Neural progenitor cell (in vitro differentiated cells): ENCODE results near the gene ATP6V0C. TPM values are rescaled to one million over a fixed set of nuclear protein-coding genes. Genes with fewer than 3 reads are reported as not detected.
A peak's percentile ranks its signal among the peaks of the same experiment; 100 is the strongest.

Source experiments
- DNase-seq: peaks from one replicate; pipeline ENCODE4 v3.0.0-alpha.2; 2016; ENCODE audit warnings: low spot score
- H2AFZ ChIP-seq: fragments of 200-600 bp; sonication (generic); replicated peaks from 2 replicates; pipeline ENCODE4 v1.6.1; 2016; ENCODE audit warnings: antibody characterized with exemption
- H3F3A ChIP-seq: fragments of 200-600 bp; sonication (generic); 2 replicates; pipeline ENCODE4 v1.6.1; 2016; ENCODE audit warnings: antibody characterized with exemption, low read depth
- H3K27ac ChIP-seq: fragments of 200-600 bp; sonication (generic); 2 replicates; pipeline ENCODE4 v1.5.1; 2016; ENCODE audit warnings: mild to moderate bottlenecking
- H3K27me3 ChIP-seq: fragments of 200-600 bp; sonication (generic); 2 replicates; pipeline ENCODE4 v1.6.1; 2016; ENCODE audit warnings: mild to moderate bottlenecking, moderate library complexity
- H3K36me3 ChIP-seq: fragments of 200-600 bp; sonication (generic); 2 replicates; pipeline ENCODE4 v1.5.1; 2016
- H3K4me1 ChIP-seq: fragments of 200-600 bp; sonication (generic); 2 replicates; pipeline ENCODE4 v1.6.1; 2016; ENCODE audit warnings: mixed run types
- H3K4me2 ChIP-seq: fragments of 200-600 bp; sonication (generic); 2 replicates; pipeline ENCODE4 v1.6.1; 2016
- H3K4me3 ChIP-seq: fragments of 200-600 bp; sonication (generic); 2 replicates; pipeline ENCODE4 v1.5.1; 2016
- H3K79me2 ChIP-seq: fragments of 200-600 bp; sonication (generic); 2 replicates; pipeline ENCODE4 v1.6.1; 2016; ENCODE audit warnings: low read depth
- H3K9ac ChIP-seq: fragments of 200-600 bp; sonication (generic); 2 replicates; pipeline ENCODE4 v1.6.1; 2016
- H3K9me3 ChIP-seq: fragments of 200-600 bp; sonication (generic); 2 replicates; pipeline ENCODE4 v1.5.1; 2016; ENCODE audit warnings: low read depth
- H4K20me1 ChIP-seq: fragments of 200-600 bp; sonication (generic); 2 replicates; pipeline ENCODE4 v1.6.1; 2016; ENCODE audit warnings: low read depth
- H3K27ac Mint-ChIP-seq: 3 replicates; pipeline ENCODE4 v1.8.0; 2021; ENCODE audit warnings: mixed read lengths
- H3K27me3 Mint-ChIP-seq: 2 replicates; pipeline ENCODE4 v1.8.0; 2022; ENCODE audit warnings: low read depth, mild to moderate bottlenecking, inconsistent platforms, moderate library complexity, mixed read lengths; ENCODE audit not compliant: insufficient read depth
- H3K36me3 Mint-ChIP-seq: 3 replicates; pipeline ENCODE4 v1.8.0; 2021; ENCODE audit warnings: mixed read lengths
- H3K4me1 Mint-ChIP-seq: 3 replicates; pipeline ENCODE4 v1.8.0; 2021; ENCODE audit warnings: mixed read lengths
- H3K4me3 Mint-ChIP-seq: 3 replicates; pipeline ENCODE4 v1.8.0; 2021; ENCODE audit warnings: mild to moderate bottlenecking, moderate library complexity, mixed read lengths
- H3K9me3 Mint-ChIP-seq: 3 replicates; pipeline ENCODE4 v1.8.0; 2020; ENCODE audit warnings: mixed read lengths
- CTCF ChIP-seq: fragments of 200-600 bp; sonication (generic); IDR thresholded peaks from 2 replicates; pipeline ENCODE4 v1.5.1; 2017; ENCODE audit warnings: antibody characterized with exemption, mild to moderate bottlenecking
- EZH2 ChIP-seq: fragments of 200-600 bp; sonication (generic); IDR thresholded peaks from 2 replicates; pipeline ENCODE4 v1.6.1; 2017; ENCODE audit warnings: antibody characterized with exemption, mild to moderate bottlenecking, moderate library complexity
- EZH2phosphoT487 ChIP-seq: fragments of 200-600 bp; sonication (generic); IDR thresholded peaks from 2 replicates; pipeline ENCODE4 v1.6.1; 2017; ENCODE audit warnings: antibody characterized with exemption
- total RNA-seq: library from RNA; depleted of rRNA; stranded (reverse); fragments of >200 nt; gene quantifications from 2 replicates; pipeline ENCODE4 v1.2.3, GENCODE V29; 2015; ENCODE audit warnings: low replicate concordance

The ATP6V0C gene
- total RNA-seq, 1 donor from 2014 or later = 11.6 TPM

GRCh38 chr16:2473999-2474876 lies 39.5 kb upstream of the ATP6V0C start:
- Histone ChIP-seq H3K4me2 (peak overlapping the region; percentile 98), H3K9me3 (no peaks in the 10 kb centered on the region), H3K9ac (peak overlapping the region; percentile 65), H4K20me1 (peaks cover 41% of the 10 kb centered on the region), H3K4me1 (peaks cover 34% of the 10 kb centered on the region), H3K27ac (no peak overlapping the region), H3K36me3 (no peaks in the 10 kb centered on the region), H3F3A (peaks cover 40% of the 10 kb centered on the region), H3K79me2 (peaks cover 10% of the 10 kb centered on the region), H3K4me3 (peak overlapping the region; percentile 97), H2AFZ (peak overlapping the region; percentile 27), H3K27me3 (peaks cover 59% of the 10 kb centered on the region)
- Mint-ChIP-seq H3K27me3 (peaks cover 12% of the 10 kb centered on the region), H3K36me3 (no peaks in the 10 kb centered on the region), H3K27ac (no peak overlapping the region), H3K4me3 (peak overlapping the region; percentile 83), H3K4me1 (peaks cover 29% of the 10 kb centered on the region), H3K9me3 (no peaks in the 10 kb centered on the region)
- no peak for TF ChIP-seq EZH2
- TF ChIP-seq CTCF = peak; percentile 46
- peak; percentile 50 for TF ChIP-seq EZH2phosphoT487
- peak; percentile 76 for DNase-seq

GRCh38 chr16:2474877-2475412 lies 38.8 kb upstream of the ATP6V0C start, which contains the start of gene TBC1D24:
TBC1D24 (plus strand) TSS chr16:2475127; CDS start chr16:2496149, 21,022 bp downstream.
- no peak within 1 kb of the TSS for H3K27ac Mint-ChIP-seq
- no peaks in the 10 kb centered on the region for H3K9me3 ChIP-seq
- peak within 1 kb of the TSS; percentile 97 for H3K4me3 ChIP-seq

More at GRCh38 chr16:2474877-2475412, 38.8 kb upstream of the ATP6V0C start, which contains the start of gene TBC1D24:
- no peak for TF ChIP-seq EZH2
- TF ChIP-seq EZH2phosphoT487 = no peak
- TF ChIP-seq CTCF = no peak
- Histone ChIP-seq H3K4me1 (peaks cover 27% of the 10 kb centered on the region), H3K4me2 (peak within 1 kb of the TSS; percentile 98), H3K36me3 (no peaks in the 10 kb centered on the region), H3K79me2 (peaks cover 10% of the 10 kb centered on the region), H4K20me1 (peaks cover 45% of the 10 kb centered on the region), H3K9ac (peak within 1 kb of the TSS; percentile 65), H3K27ac (no peak within 1 kb of the TSS), H3K27me3 (peaks cover 59% of the 10 kb centered on the region), H2AFZ (peak within 1 kb of the TSS; percentile 27), H3F3A (peaks cover 38% of the 10 kb centered on the region)
- Mint-ChIP-seq H3K9me3 (no peaks in the 10 kb centered on the region), H3K36me3 (no peaks in the 10 kb centered on the region), H3K4me1 (peaks cover 25% of the 10 kb centered on the region), H3K4me3 (peak within 1 kb of the TSS; percentile 83), H3K27me3 (peaks cover 8% of the 10 kb centered on the region)
- peak; percentile 95 for DNase-seq
